PC-3 (cell line): ENCODE results near the gene PADI2. TPM values are rescaled to one million over a fixed set of nuclear protein-coding genes. Genes with fewer than 3 reads are reported as not detected.

ENCODE experiments used
- ATAC-seq: fragments of 200-7000 bp; cut with Tn5 transposase; 2 replicates; pipeline ENCODE4 v1.9.1; 2020; ENCODE audit warnings: mild to moderate bottlenecking, moderate library complexity
- BruUV-seq: library from RNA; stranded (reverse); fragments of 400-500 nt; replicated peaks from 2 replicates; lab custom pipeline; 2021; lab: Mats Ljungman, UMichigan
- CTCF ChIA-PET: fragments of 300-600 bp; sonication (Branson Sonifier 250); formaldehyde crosslinking; loops from one replicate; lab custom pipeline; 2022; ENCODE audit warnings: antibody characterized with exemption; lab: Charles Lee
- POLR2A ChIA-PET: fragments of 300-600 bp; sonication (Branson Sonifier 250); formaldehyde crosslinking; loops from one replicate; lab custom pipeline; 2022; ENCODE audit warnings: antibody characterized with exemption; ENCODE audit not compliant: unreplicated experiment; lab: Charles Lee
- DNase-seq: peaks from one replicate; pipeline ENCODE4 v3.0.0-alpha.2; 2015
- H2AFZ ChIP-seq: fragments of 300-600 bp; sonication (generic); 2 replicates; pipeline ENCODE4 v1.6.0; 2016; ENCODE audit warnings: antibody characterized with exemption, low read length
- H3F3A ChIP-seq: fragments of 300-600 bp; sonication (generic); one replicate; pipeline ENCODE4 v1.6.0; 2017; ENCODE audit warnings: antibody characterized with exemption, low read length, control low read depth, mild to moderate bottlenecking; ENCODE audit not compliant: unreplicated experiment
- H3K27ac ChIP-seq: fragments of 300-600 bp; sonication (generic); 2 replicates; pipeline ENCODE4 v1.5.1; 2016; ENCODE audit warnings: mild to moderate bottlenecking, low read length
- H3K27me3 ChIP-seq: fragments of 300-600 bp; sonication (generic); 2 replicates; pipeline ENCODE4 v1.6.1; 2016; ENCODE audit warnings: low read length, mixed read lengths
- H3K36me3 ChIP-seq: fragments of 300-600 bp; sonication (generic); 2 replicates; pipeline ENCODE4 v1.6.1; 2016; ENCODE audit warnings: low read depth, mixed run types, low read length, mixed read lengths
- H3K4me1 ChIP-seq: fragments of 300-600 bp; sonication (generic); 2 replicates; pipeline ENCODE4 v1.5.1; 2016; ENCODE audit warnings: low read length; ENCODE audit not compliant: insufficient read depth
- H3K4me2 ChIP-seq: fragments of 300-600 bp; sonication (generic); 2 replicates; pipeline ENCODE4 v1.6.0; 2016; ENCODE audit warnings: low read length
- H3K4me3 ChIP-seq: fragments of 300-600 bp; sonication (generic); 2 replicates; pipeline ENCODE4 v1.5.1; 2016; ENCODE audit warnings: mild to moderate bottlenecking, low read length, mixed read lengths
- H3K79me2 ChIP-seq: fragments of 300-600 bp; sonication (generic); 2 replicates; pipeline ENCODE4 v1.6.1; 2017; ENCODE audit warnings: low read length, mixed read lengths
- H3K9ac ChIP-seq: fragments of 300-600 bp; sonication (generic); 2 replicates; pipeline ENCODE4 v1.6.0; 2016; ENCODE audit warnings: mild to moderate bottlenecking, low read length
- H3K9me2 ChIP-seq: fragments of 300-600 bp; sonication (generic); replicated peaks from 2 replicates; pipeline ENCODE4 v1.6.1; 2016; ENCODE audit warnings: mixed run types, low read length, mixed read lengths
- H3K9me3 ChIP-seq: fragments of 300-600 bp; sonication (generic); 2 replicates; pipeline ENCODE4 v1.6.1; 2016; ENCODE audit warnings: low read length, mixed read lengths
- H4K20me1 ChIP-seq: fragments of 300-600 bp; sonication (generic); 2 replicates; pipeline ENCODE4 v1.6.1; 2016; ENCODE audit warnings: low read length, mixed read lengths
- EZH2 ChIP-seq: fragments of 300-600 bp; sonication (generic); IDR thresholded peaks from one replicate; pipeline ENCODE4 v1.6.1; 2017; ENCODE audit warnings: antibody characterized with exemption, mild to moderate bottlenecking, low read length; ENCODE audit not compliant: unreplicated experiment
- EZH2phosphoT487 ChIP-seq: fragments of 300-600 bp; sonication (generic); IDR thresholded peaks from 2 replicates; pipeline ENCODE4 v1.6.1; 2018; ENCODE audit warnings: mild to moderate bottlenecking, antibody characterized with exemption, low read length, borderline replicate concordance
- intact Hi-C: fragments of 100-400 bp; cut with micrococcal nuclease; formaldehyde crosslinking; loops from 2 replicates; pipeline ENCODE4 v1.9.0; 2023
- total RNA-seq: library from RNA; depleted of rRNA; stranded (reverse); fragments of >200 nt; gene quantifications from 2 replicates; pipeline ENCODE4 v1.2.3, GENCODE V29; 2014
- TF ChIP-seq, protein P1 (sequence below): fragments of 300-600 bp; sonication (generic); conservative IDR thresholded peaks from 2 replicates; pipeline ENCODE4 v1.5.1; 2017; ENCODE audit warnings: antibody characterized with exemption, low read depth, mild to moderate bottlenecking, low read length

PADI2 gene
- total RNA-seq, 1 experiment from 2014 or later = 2.4 TPM

DNA sequence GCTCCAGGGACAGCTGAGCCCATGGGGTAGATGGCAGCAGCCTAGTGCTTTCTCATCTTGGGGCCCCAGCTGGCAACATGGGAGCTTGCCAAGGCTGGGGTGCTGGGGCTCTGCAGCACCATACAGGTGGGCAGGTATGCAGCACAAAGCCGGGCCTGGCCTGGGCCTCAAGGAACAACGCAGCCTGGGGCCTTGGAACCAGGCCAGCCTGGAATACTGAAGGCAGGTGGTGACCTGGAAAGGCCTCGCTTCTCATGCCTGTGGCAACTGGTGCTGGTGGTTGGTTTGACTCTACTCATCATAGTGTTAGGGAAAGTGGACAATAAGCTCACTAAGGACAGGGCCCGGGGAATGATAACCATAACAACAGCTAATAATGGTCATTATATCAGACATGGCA lies 38.4 kb downstream of the PADI2 start:
- Histone ChIP-seq H3K4me2 (no peak overlapping the region), H3K27ac (no peak overlapping the region), H3K36me3 (no peaks in the 10 kb centered on the region), H4K20me1 (no peaks in the 10 kb centered on the region), H3K79me2 (no peaks in the 10 kb centered on the region), H3K27me3 (no peaks in the 10 kb centered on the region), H3K9me3 (no peaks in the 10 kb centered on the region), H3F3A (no peaks in the 10 kb centered on the region), H2AFZ (no peak overlapping the region), H3K9ac (no peak overlapping the region), H3K9me2 (no peaks in the 10 kb centered on the region), H3K4me1 (no peaks in the 10 kb centered on the region), H3K4me3 (no peak overlapping the region)
- DNase-seq = no peak
- no TSS peak for BruUV-seq
- TF ChIP-seq EZH2 (no peak), EZH2phosphoT487 (no peak)
- TF ChIP-seq, protein P1, sequence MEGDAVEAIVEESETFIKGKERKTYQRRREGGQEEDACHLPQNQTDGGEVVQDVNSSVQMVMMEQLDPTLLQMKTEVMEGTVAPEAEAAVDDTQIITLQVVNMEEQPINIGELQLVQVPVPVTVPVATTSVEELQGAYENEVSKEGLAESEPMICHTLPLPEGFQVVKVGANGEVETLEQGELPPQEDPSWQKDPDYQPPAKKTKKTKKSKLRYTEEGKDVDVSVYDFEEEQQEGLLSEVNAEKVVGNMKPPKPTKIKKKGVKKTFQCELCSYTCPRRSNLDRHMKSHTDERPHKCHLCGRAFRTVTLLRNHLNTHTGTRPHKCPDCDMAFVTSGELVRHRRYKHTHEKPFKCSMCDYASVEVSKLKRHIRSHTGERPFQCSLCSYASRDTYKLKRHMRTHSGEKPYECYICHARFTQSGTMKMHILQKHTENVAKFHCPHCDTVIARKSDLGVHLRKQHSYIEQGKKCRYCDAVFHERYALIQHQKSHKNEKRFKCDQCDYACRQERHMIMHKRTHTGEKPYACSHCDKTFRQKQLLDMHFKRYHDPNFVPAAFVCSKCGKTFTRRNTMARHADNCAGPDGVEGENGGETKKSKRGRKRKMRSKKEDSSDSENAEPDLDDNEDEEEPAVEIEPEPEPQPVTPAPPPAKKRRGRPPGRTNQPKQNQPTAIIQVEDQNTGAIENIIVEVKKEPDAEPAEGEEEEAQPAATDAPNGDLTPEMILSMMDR = no peak
- no peak for ATAC-seq
- CTCF ChIA-PET = no interaction called here
- POLR2A ChIA-PET = no interaction called here
- intact Hi-C loops = no loop called here

GRCh38 chr1:17080085-17080759 lies 39.0 kb downstream of the PADI2 start:
- H3K4me2 ChIP-seq = no peak overlapping the region
- no peaks in the 10 kb centered on the region for H4K20me1 ChIP-seq
- H2AFZ ChIP-seq = no peak overlapping the region
- TF ChIP-seq EZH2phosphoT487 = no peak
- TF ChIP-seq EZH2 = no peak
- TF ChIP-seq, protein P1 = no peak
- H3K36me3 ChIP-seq = no peaks in the 10 kb centered on the region
- POLR2A ChIA-PET = no interaction called here
- H3K27me3 ChIP-seq = no peaks in the 10 kb centered on the region
- no peaks in the 10 kb centered on the region for H3K4me1 ChIP-seq
- H3K9me2 ChIP-seq = no peaks in the 10 kb centered on the region
- ATAC-seq (no peak), DNase-seq (no peak)
- no peak overlapping the region for H3K4me3 ChIP-seq
- H3F3A ChIP-seq = no peaks in the 10 kb centered on the region
- H3K9me3 ChIP-seq = no peaks in the 10 kb centered on the region
- CTCF ChIA-PET = no interaction called here
- BruUV-seq = no TSS peak
- H3K27ac ChIP-seq = no peak overlapping the region
- H3K9ac ChIP-seq = no peak overlapping the region
- no peaks in the 10 kb centered on the region for H3K79me2 ChIP-seq
- intact Hi-C loops = no loop called here
